GM21390 (cell line): Measurements from ENCODE around the gene CAMTA1.

Experiments used
- ATAC-seq: cut with Tn5 transposase; IDR thresholded peaks from one replicate; pipeline ENCODE4 v1.9.1; 2021; ENCODE audit not compliant: unreplicated experiment

Gene CAMTA1

GRCh38 chr1:7576946-7577657, 791.8 kb downstream of the CAMTA1 start:
- ATAC-seq, result no peak

- no peak for ATAC-seq
These were observed 793.0 kb downstream of the CAMTA1 start for GRCh38 chr1:7578206-7578605.

GRCh38 chr1:7579016-7579415, 793.8 kb downstream of the CAMTA1 start:
- no peak for ATAC-seq

GRCh38 chr1:7579831-7580804, 794.9 kb downstream of the CAMTA1 start:
- no peak for ATAC-seq

- no peak for ATAC-seq
These were observed 795.9 kb downstream of the CAMTA1 start for GRCh38 chr1:7580923-7581753.

- no peak for ATAC-seq
These were observed 796.7 kb downstream of the CAMTA1 start for GRCh38 chr1:7581754-7582459.

GRCh38 chr1:7582460-7582972, 797.3 kb downstream of the CAMTA1 start:
- ATAC-seq, result no peak

- ATAC-seq, result no peak
These were observed 798.2 kb downstream of the CAMTA1 start for GRCh38 chr1:7583291-7584096.

GRCh38 chr1:7584157-7584556, 798.9 kb downstream of the CAMTA1 start:
- no peak for ATAC-seq

GRCh38 chr1:7584643-7585042, 799.4 kb downstream of the CAMTA1 start:
- ATAC-seq, result no peak

- no peak for ATAC-seq
These were observed 800.1 kb downstream of the CAMTA1 start for GRCh38 chr1:7585216-7585907.

GRCh38 chr1:7586031-7586941, 801.0 kb downstream of the CAMTA1 start:
- no peak for ATAC-seq

- ATAC-seq, result no peak
These were observed 802.0 kb downstream of the CAMTA1 start for GRCh38 chr1:7587108-7587772.

GRCh38 chr1:7587773-7588456, 802.7 kb downstream of the CAMTA1 start:
- ATAC-seq, result no peak

GRCh38 chr1:7588457-7588827, 803.2 kb downstream of the CAMTA1 start:
- no peak for ATAC-seq

- ATAC-seq, result no peak
These were observed 804.0 kb downstream of the CAMTA1 start for GRCh38 chr1:7589080-7589735.
